GM13977 (cell line): Measurements from ENCODE around the gene SEMA3B.

Source experiments
- DNase-seq: peaks from one replicate; pipeline ENCODE4 v3.0.0; 2012; ENCODE audit warnings: low spot score
- in situ Hi-C: fragments of 300-500 bp; cut with MboI; formaldehyde crosslinking; loops from one replicate; pipeline ENCODE4 v1.12.0; 2022; ENCODE audit warnings: low sequenced_read_pairs, low pct_unique_long_range_greater_than_20kb, mixed read lengths, inconsistent platforms; ENCODE audit not compliant: unreplicated experiment
- TF ChIP-seq, protein P1 (sequence below): IDR thresholded peaks from 2 replicates; pipeline ENCODE4 v1.5.1; 2012; ENCODE audit warnings: mild to moderate bottlenecking, control low read depth; ENCODE audit not compliant: insufficient read depth; ENCODE audit errors: extremely low read depth, missing control alignments

The SEMA3B gene

GRCh38 chr3:50327129-50327528 is 58.2 kb downstream of the SEMA3B start:
- in situ Hi-C loops = no loop called here
- TF ChIP-seq, protein P1, sequence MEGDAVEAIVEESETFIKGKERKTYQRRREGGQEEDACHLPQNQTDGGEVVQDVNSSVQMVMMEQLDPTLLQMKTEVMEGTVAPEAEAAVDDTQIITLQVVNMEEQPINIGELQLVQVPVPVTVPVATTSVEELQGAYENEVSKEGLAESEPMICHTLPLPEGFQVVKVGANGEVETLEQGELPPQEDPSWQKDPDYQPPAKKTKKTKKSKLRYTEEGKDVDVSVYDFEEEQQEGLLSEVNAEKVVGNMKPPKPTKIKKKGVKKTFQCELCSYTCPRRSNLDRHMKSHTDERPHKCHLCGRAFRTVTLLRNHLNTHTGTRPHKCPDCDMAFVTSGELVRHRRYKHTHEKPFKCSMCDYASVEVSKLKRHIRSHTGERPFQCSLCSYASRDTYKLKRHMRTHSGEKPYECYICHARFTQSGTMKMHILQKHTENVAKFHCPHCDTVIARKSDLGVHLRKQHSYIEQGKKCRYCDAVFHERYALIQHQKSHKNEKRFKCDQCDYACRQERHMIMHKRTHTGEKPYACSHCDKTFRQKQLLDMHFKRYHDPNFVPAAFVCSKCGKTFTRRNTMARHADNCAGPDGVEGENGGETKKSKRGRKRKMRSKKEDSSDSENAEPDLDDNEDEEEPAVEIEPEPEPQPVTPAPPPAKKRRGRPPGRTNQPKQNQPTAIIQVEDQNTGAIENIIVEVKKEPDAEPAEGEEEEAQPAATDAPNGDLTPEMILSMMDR = no peak
- DNase-seq = no peak
